Osteoblast (primary cell): ENCODE data around the gene MSL2. TPM values are rescaled to one million over a fixed set of nuclear protein-coding genes. Genes with fewer than 3 reads are reported as not detected.
"Not testable (repeated sequence)": the region's sequence is repeated elsewhere in the genome, so short reads cannot be mapped to it uniquely, and the experiment has no call there.

ENCODE experiments used
- DNase-seq: peaks from one replicate; pipeline ENCODE4 v3.0.0; 2011; ENCODE audit warnings: low spot score, mixed read lengths; ENCODE audit not compliant: insufficient read length; ENCODE audit errors: missing footprints
- H2AFZ ChIP-seq: 2 replicates; pipeline ENCODE4 v1.6.0; 2011; ENCODE audit warnings: mild to moderate bottlenecking, low read length
- H3K27ac ChIP-seq: 2 replicates; pipeline ENCODE4 v1.5.1; 2011; ENCODE audit warnings: mild to moderate bottlenecking, low read depth, low read length, moderate library complexity
- H3K27me3 ChIP-seq: 2 replicates; pipeline ENCODE4 v1.6.0; 2012; ENCODE audit warnings: mild to moderate bottlenecking, control low read depth, inconsistent platforms, low read length, moderate library complexity; ENCODE audit not compliant: insufficient read depth
- H3K36me3 ChIP-seq: 2 replicates; pipeline ENCODE4 v1.5.1; 2011; ENCODE audit warnings: mild to moderate bottlenecking, low read length, control low read depth, moderate library complexity; ENCODE audit not compliant: insufficient read depth
- H3K4me1 ChIP-seq: 2 replicates; pipeline ENCODE4 v1.5.1; 2011; ENCODE audit warnings: mild to moderate bottlenecking, low read length, control low read depth, moderate library complexity; ENCODE audit not compliant: insufficient read depth
- H3K4me2 ChIP-seq: 2 replicates; pipeline ENCODE4 v1.6.0; 2011; ENCODE audit warnings: mild to moderate bottlenecking, low read length; ENCODE audit not compliant: insufficient read depth
- H3K4me3 ChIP-seq: fragments of 200-600 bp; sonication (generic); 3 replicates; pipeline ENCODE4 v1.5.1; 2012; ENCODE audit warnings: mild to moderate bottlenecking, low read length, inconsistent platforms; ENCODE audit not compliant: insufficient read depth
- H3K79me2 ChIP-seq: 2 replicates; pipeline ENCODE4 v1.6.0; 2012; ENCODE audit warnings: mild to moderate bottlenecking, low read length, control low read depth, inconsistent platforms; ENCODE audit not compliant: insufficient read depth
- H3K9me3 ChIP-seq: 2 replicates; pipeline ENCODE4 v1.5.1; 2011; ENCODE audit warnings: low read depth, low read length, control low read depth
- H4K20me1 ChIP-seq: 2 replicates; pipeline ENCODE4 v1.6.0; 2012; ENCODE audit warnings: mild to moderate bottlenecking, low read length, control low read depth; ENCODE audit not compliant: insufficient read depth
- CTCF ChIP-seq: IDR thresholded peaks from 2 replicates; pipeline ENCODE4 v1.5.1; 2011; ENCODE audit warnings: mild to moderate bottlenecking, low read depth, low read length, moderate library complexity; ENCODE audit errors: extremely low read depth
- total RNA-seq: library from RNA; depleted of rRNA; stranded (reverse); fragments of >200 nt; gene quantifications from 2 replicates; pipeline ENCODE4 v1.2.3, GENCODE V29; 2012

Gene MSL2
- total RNA-seq, 1 donor, result 18.5 TPM

- Histone ChIP-seq H3K27ac (no peak overlapping the region), H2AFZ (no peak overlapping the region), H3K9me3 (no peaks in the 10 kb centered on the region)
These were observed 15.4 kb upstream of the MSL2 start for GRCh38 chr3:136211547-136211946.

GRCh38 chr3:136209921-136210320 lies 13.8 kb upstream of the MSL2 start:
- no peaks in the 10 kb centered on the region for H3K36me3 ChIP-seq
- no peak overlapping the region for H3K27ac ChIP-seq
- H3K4me3 ChIP-seq, result no peak overlapping the region
- H4K20me1 ChIP-seq, result no peaks in the 10 kb centered on the region
- H3K79me2 ChIP-seq, result no peaks in the 10 kb centered on the region
- H3K27me3 ChIP-seq, result peaks cover 4% of the 10 kb centered on the region
- H3K4me1 ChIP-seq, result no peaks in the 10 kb centered on the region
- no peak overlapping the region for H3K4me2 ChIP-seq
- H3K9me3 ChIP-seq, result no peaks in the 10 kb centered on the region
- H2AFZ ChIP-seq, result no peak overlapping the region
- no peak for TF ChIP-seq CTCF
- DNase-seq, result peak; percentile 78

More at GRCh38 chr3:136211547-136211946, 15.4 kb upstream of the MSL2 start:
- Histone ChIP-seq H3K4me3 (no peak overlapping the region), H4K20me1 (no peaks in the 10 kb centered on the region), H3K79me2 (no peaks in the 10 kb centered on the region), H3K4me1 (no peaks in the 10 kb centered on the region), H3K27me3 (peaks cover 4% of the 10 kb centered on the region), H3K36me3 (no peaks in the 10 kb centered on the region), H3K4me2 (no peak overlapping the region)
- TF ChIP-seq CTCF, result no peak
- no peak for DNase-seq

GRCh38 chr3:136207489-136208115 lies 11.5 kb upstream of the MSL2 start:
- no peak for DNase-seq
- Histone ChIP-seq H4K20me1 (no peaks in the 10 kb centered on the region), H3K27ac (no peak overlapping the region)

GRCh38 chr3:136199219-136199618 lies 3.1 kb upstream of the MSL2 start:
- not testable (repeated sequence) for H3K9me3 ChIP-seq, H3K4me1 ChIP-seq, H3K27me3 ChIP-seq, H3K4me3 ChIP-seq, H3K36me3 ChIP-seq, H3K27ac ChIP-seq, H2AFZ ChIP-seq, DNase-seq, H3K4me2 ChIP-seq
- Histone ChIP-seq H4K20me1 (peaks cover 12% of the 10 kb centered on the region), H3K79me2 (peaks cover 14% of the 10 kb centered on the region)

More at GRCh38 chr3:136207489-136208115, 11.5 kb upstream of the MSL2 start:
- TF ChIP-seq CTCF, result no peak
- H3K27me3 ChIP-seq, result peaks cover 4% of the 10 kb centered on the region
- no peaks in the 10 kb centered on the region for H3K79me2 ChIP-seq
- H3K4me2 ChIP-seq, result no peak overlapping the region
- no peaks in the 10 kb centered on the region for H3K9me3 ChIP-seq
- no peak overlapping the region for H2AFZ ChIP-seq
- no peaks in the 10 kb centered on the region for H3K36me3 ChIP-seq
- H3K4me1 ChIP-seq, result no peaks in the 10 kb centered on the region
- no peak overlapping the region for H3K4me3 ChIP-seq

- H3K4me1 ChIP-seq, H3K9me3 ChIP-seq, DNase-seq, H2AFZ ChIP-seq, H3K4me3 ChIP-seq, H3K27ac ChIP-seq, H3K27me3 ChIP-seq, H3K4me2 ChIP-seq, H3K36me3 ChIP-seq: not testable (repeated sequence)
- H4K20me1 ChIP-seq, result peaks cover 18% of the 10 kb centered on the region
- peaks cover 20% of the 10 kb centered on the region for H3K79me2 ChIP-seq
These were observed 2.4 kb upstream of the MSL2 start for GRCh38 chr3:136198462-136199078.
